Panc1 (cell line): Measurements from ENCODE around the gene GOLPH3. TPM values are rescaled to one million over a fixed set of nuclear protein-coding genes. Genes with fewer than 3 reads are reported as not detected.
"Not testable (repeated sequence)": the region's sequence is repeated elsewhere in the genome, so short reads cannot be mapped to it uniquely, and the experiment has no call there.

ENCODE experiments used
- ATAC-seq: fragments of 200-7000 bp; cut with Tn5 transposase; 2 replicates; pipeline ENCODE4 v1.9.1; 2020; ENCODE audit warnings: mild to moderate bottlenecking, moderate library complexity
- BruUV-seq: library from RNA; stranded (reverse); fragments of 400-500 nt; replicated peaks from 2 replicates; lab custom pipeline; 2021; lab: Mats Ljungman, UMichigan
- CTCF ChIA-PET: fragments of 300-600 bp; sonication (Branson Sonifier 250); formaldehyde crosslinking; loops from one replicate; lab custom pipeline; 2022; ENCODE audit warnings: antibody characterized with exemption; lab: Charles Lee
- POLR2A ChIA-PET: fragments of 300-600 bp; sonication (Branson Sonifier 250); formaldehyde crosslinking; loops from one replicate; lab custom pipeline; 2022; ENCODE audit warnings: antibody characterized with exemption; lab: Charles Lee
- DNase-seq: peaks from one replicate; pipeline ENCODE4 v3.0.0-alpha.2; 2010; ENCODE audit warnings: low read depth, low spot score
- H3K27ac ChIP-seq: 2 replicates; pipeline ENCODE4 v1.5.1; 2011; ENCODE audit warnings: mild to moderate bottlenecking, low read length, inconsistent platforms
- H3K27me3 ChIP-seq: fragments of 200-500 bp; sonication (Bioruptor generic); 2 replicates; pipeline ENCODE4 v1.6.0; 2014; ENCODE audit warnings: low read length, inconsistent platforms; ENCODE audit not compliant: control insufficient read depth, insufficient read depth
- H3K36me3 ChIP-seq: fragments of 200-500 bp; sonication (Bioruptor generic); 2 replicates; pipeline ENCODE4 v1.5.1; 2014; ENCODE audit warnings: inconsistent platforms, mild to moderate bottlenecking, low read length, moderate library complexity; ENCODE audit not compliant: control insufficient read depth, insufficient read depth
- H3K4me1 ChIP-seq: 2 replicates; pipeline ENCODE4 v1.5.1; 2011; ENCODE audit warnings: inconsistent platforms, mild to moderate bottlenecking, low read length, moderate library complexity; ENCODE audit not compliant: control insufficient read depth, insufficient read depth
- H3K4me3 ChIP-seq, 2 experiments: 2 replicates each; pipeline ENCODE4 v1.5.1; 2011 to 2012; ENCODE audit warnings: low read depth in 2 of 2, low read length in 2 of 2, mild to moderate bottlenecking in 2 of 2, inconsistent platforms in 1 of 2, moderate library complexity in 1 of 2
- H3K9me3 ChIP-seq: fragments of 200-500 bp; sonication (Bioruptor generic); 2 replicates; pipeline ENCODE4 v1.5.1; 2014; ENCODE audit warnings: low read depth, mild to moderate bottlenecking, inconsistent platforms, low read length, moderate library complexity; ENCODE audit not compliant: control insufficient read depth, insufficient read depth
- POLR2AphosphoS5 ChIP-seq: IDR thresholded peaks from 2 replicates; pipeline ENCODE4 v1.6.1; 2012; ENCODE audit warnings: mild to moderate bottlenecking, low read depth, low read length, moderate library complexity
- in situ Hi-C: cut with HindIII; loops from 2 replicates; pipeline ENCODE4 v1.10.0; 2016; ENCODE audit warnings: low sequenced_read_pairs, low pct_unique_long_range_greater_than_20kb
- intact Hi-C: fragments of 100-400 bp; cut with micrococcal nuclease; formaldehyde crosslinking; loops from one replicate; pipeline ENCODE4 v1.10.0; 2022; ENCODE audit not compliant: unreplicated experiment
- total RNA-seq: library from RNA; stranded (reverse); gene quantifications from one replicate; pipeline ENCODE4 v1.2.1, GENCODE V29; 2021; ENCODE audit not compliant: unreplicated experiment
- TF ChIP-seq, protein P1 (sequence below), 2 experiments: IDR thresholded peaks; 2 replicates each; pipeline ENCODE4 v1.6.1; 2011 to 2012; ENCODE audit warnings: low read depth in 2 of 2, control low read depth in 1 of 2, low read length in 1 of 2, mild to moderate bottlenecking in 1 of 2, moderate library complexity in 1 of 2; ENCODE audit not compliant: insufficient read depth in 1 of 2

GOLPH3 gene
- total RNA-seq, 1 experiment from 2014 or later, result 89.7 TPM

- in situ Hi-C loops (no loop called here), intact Hi-C loops (no loop called here)
- TF ChIP-seq, protein P1, sequence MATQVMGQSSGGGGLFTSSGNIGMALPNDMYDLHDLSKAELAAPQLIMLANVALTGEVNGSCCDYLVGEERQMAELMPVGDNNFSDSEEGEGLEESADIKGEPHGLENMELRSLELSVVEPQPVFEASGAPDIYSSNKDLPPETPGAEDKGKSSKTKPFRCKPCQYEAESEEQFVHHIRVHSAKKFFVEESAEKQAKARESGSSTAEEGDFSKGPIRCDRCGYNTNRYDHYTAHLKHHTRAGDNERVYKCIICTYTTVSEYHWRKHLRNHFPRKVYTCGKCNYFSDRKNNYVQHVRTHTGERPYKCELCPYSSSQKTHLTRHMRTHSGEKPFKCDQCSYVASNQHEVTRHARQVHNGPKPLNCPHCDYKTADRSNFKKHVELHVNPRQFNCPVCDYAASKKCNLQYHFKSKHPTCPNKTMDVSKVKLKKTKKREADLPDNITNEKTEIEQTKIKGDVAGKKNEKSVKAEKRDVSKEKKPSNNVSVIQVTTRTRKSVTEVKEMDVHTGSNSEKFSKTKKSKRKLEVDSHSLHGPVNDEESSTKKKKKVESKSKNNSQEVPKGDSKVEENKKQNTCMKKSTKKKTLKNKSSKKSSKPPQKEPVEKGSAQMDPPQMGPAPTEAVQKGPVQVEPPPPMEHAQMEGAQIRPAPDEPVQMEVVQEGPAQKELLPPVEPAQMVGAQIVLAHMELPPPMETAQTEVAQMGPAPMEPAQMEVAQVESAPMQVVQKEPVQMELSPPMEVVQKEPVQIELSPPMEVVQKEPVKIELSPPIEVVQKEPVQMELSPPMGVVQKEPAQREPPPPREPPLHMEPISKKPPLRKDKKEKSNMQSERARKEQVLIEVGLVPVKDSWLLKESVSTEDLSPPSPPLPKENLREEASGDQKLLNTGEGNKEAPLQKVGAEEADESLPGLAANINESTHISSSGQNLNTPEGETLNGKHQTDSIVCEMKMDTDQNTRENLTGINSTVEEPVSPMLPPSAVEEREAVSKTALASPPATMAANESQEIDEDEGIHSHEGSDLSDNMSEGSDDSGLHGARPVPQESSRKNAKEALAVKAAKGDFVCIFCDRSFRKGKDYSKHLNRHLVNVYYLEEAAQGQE (IDR thresholded peaks at IDR 0.05; ENCODE audit: insufficient read depth in 1 of 2, low read depth in 2 of 2, low read length in 1 of 2), result no peak
- TF ChIP-seq POLR2AphosphoS5, result no peak
- Histone ChIP-seq H3K27me3 (no peaks in the 10 kb centered on the region), H3K27ac (no peak overlapping the region), H3K9me3 (no peaks in the 10 kb centered on the region), H3K4me1 (no peaks in the 10 kb centered on the region), H3K4me3 (no peak overlapping the region), H3K36me3 (no peaks in the 10 kb centered on the region)
- no TSS peak for BruUV-seq
- ChIA-PET CTCF (no interaction called here), POLR2A (no interaction called here)
- DNase-seq (no peak), ATAC-seq (no peak)
Observed at GRCh38 chr5:32082701-32083100, 91.4 kb downstream of the GOLPH3 start.

GRCh38 chr5:32080565-32080964, 93.6 kb downstream of the GOLPH3 start:
- H3K9me3 ChIP-seq, H3K4me3 ChIP-seq, H3K27me3 ChIP-seq, ATAC-seq, intact Hi-C loops, in situ Hi-C loops, DNase-seq, H3K36me3 ChIP-seq, H3K4me1 ChIP-seq, BruUV-seq, H3K27ac ChIP-seq: not testable (repeated sequence)
- ChIA-PET POLR2A (interaction anchor here (0.6 to 0.7 kb wide), 2 partner anchors 161 to 231 kb away, joined by 4 to 5 read pairs; no protein-coding TSS in a partner anchor), CTCF (interaction anchor here (0.6 kb wide), 1 partner anchor 178 kb away, joined by 12 read pairs; no protein-coding TSS in a partner anchor)

DNA sequence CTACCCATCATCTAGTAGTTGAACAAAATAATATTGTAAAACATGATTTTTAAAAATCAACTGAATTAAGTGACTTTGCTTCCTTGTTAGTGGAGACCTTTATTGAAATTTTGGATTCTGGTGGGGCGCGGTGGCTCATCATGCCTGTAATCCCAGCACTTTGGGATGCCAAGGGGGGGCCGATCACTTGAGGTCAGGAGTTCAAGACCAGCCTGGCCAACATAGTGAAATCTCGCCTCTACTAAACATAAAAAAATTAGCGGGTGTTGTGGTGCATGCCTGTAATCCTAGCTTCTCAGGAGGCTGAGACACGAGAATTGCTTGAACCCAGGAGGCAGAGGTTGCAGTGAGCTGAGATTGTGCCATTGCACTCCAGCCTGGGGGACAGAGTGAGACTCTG, 95.3 kb downstream of the GOLPH3 start:
- intact Hi-C loops, result loop anchor here (5.0 kb wide), 1 partner anchor 502 kb away; no protein-coding TSS in a partner anchor
- H3K9me3 ChIP-seq, H3K4me1 ChIP-seq, H3K27ac ChIP-seq, H3K27me3 ChIP-seq, H3K4me3 ChIP-seq, BruUV-seq, in situ Hi-C loops, H3K36me3 ChIP-seq, DNase-seq, ATAC-seq: not testable (repeated sequence)
- POLR2A ChIA-PET, result interaction anchor here (0.7 kb wide), 1 partner anchor 467 kb away, joined by 16 read pairs; no protein-coding TSS in a partner anchor
- CTCF ChIA-PET, result interaction anchor here (0.6 to 0.7 kb wide), 2 partner anchors 101 to 197 kb away, joined by 6 to 8 read pairs; no protein-coding TSS in a partner anchor
